IMR-90 (cell line): ENCODE results near the gene NTM. TPM values are rescaled to one million over a fixed set of nuclear protein-coding genes. Genes with fewer than 3 reads are reported as not detected.

Source experiments
- ATAC-seq: fragments of 200-7000 bp; cut with Tn5 transposase; 2 replicates; pipeline ENCODE4 v1.9.1; 2020; ENCODE audit warnings: low read depth, mild to moderate bottlenecking, moderate library complexity
- BruUV-seq: library from RNA; stranded (reverse); fragments of 400-500 nt; replicated peaks from 2 replicates; lab custom pipeline; 2021; lab: Mats Ljungman, UMichigan
- CTCF ChIA-PET: fragments of 300-600 bp; formaldehyde crosslinking; extraction: SDS; loops from one replicate; lab custom pipeline; 2021; ENCODE audit warnings: antibody characterized with exemption; lab: Yijun Ruan, JAX
- POLR2A ChIA-PET: fragments of 300-600 bp; sonication (Branson Sonifier 250); formaldehyde crosslinking; loops from one replicate; lab custom pipeline; 2022; ENCODE audit warnings: antibody characterized with exemption; ENCODE audit not compliant: unreplicated experiment; lab: Charles Lee
- DNase-seq: peaks from one replicate; pipeline ENCODE4 v3.0.0; 2013
- H2AFZ ChIP-seq: replicated peaks from 2 replicates; pipeline ENCODE3; 2013; ENCODE audit warnings: low read length, mild to moderate bottlenecking; ENCODE audit not compliant: poor library complexity
- H2AK5ac ChIP-seq: 2 replicates; pipeline ENCODE4 v1.6.1; 2013; ENCODE audit warnings: low read depth, low read length, inconsistent platforms
- H2AK9ac ChIP-seq: replicated peaks from 2 replicates; pipeline ENCODE3; 2013; ENCODE audit warnings: mild to moderate bottlenecking, low read depth, low read length, moderate library complexity; ENCODE audit not compliant: poor library complexity
- H2BK120ac ChIP-seq: 2 replicates; pipeline ENCODE4 v1.6.1; 2013; ENCODE audit warnings: low read depth, low read length, inconsistent platforms
- H2BK15ac ChIP-seq: 3 replicates; pipeline ENCODE4 v1.6.1; 2013; ENCODE audit warnings: low read depth, low read length, inconsistent platforms
- H2BK20ac ChIP-seq: 2 replicates; pipeline ENCODE4 v1.6.1; 2013; ENCODE audit warnings: low read depth, mild to moderate bottlenecking, inconsistent platforms, low read length, moderate library complexity
- H2BK5ac ChIP-seq: 2 replicates; pipeline ENCODE4 v1.6.1; 2013; ENCODE audit warnings: mild to moderate bottlenecking, low read depth, low read length, inconsistent platforms; ENCODE audit not compliant: poor library complexity, severe bottlenecking
- H3K14ac ChIP-seq: replicated peaks from 2 replicates; pipeline ENCODE4 v1.6.1; 2013; ENCODE audit warnings: low read depth, low read length, inconsistent platforms
- H3K18ac ChIP-seq: 2 replicates; pipeline ENCODE4 v1.6.1; 2013; ENCODE audit warnings: low read depth, low read length, control low read depth
- H3K23ac ChIP-seq: 2 replicates; pipeline ENCODE4 v1.6.1; 2013; ENCODE audit warnings: low read depth, low read length, inconsistent platforms
- H3K27ac ChIP-seq: 2 replicates; pipeline ENCODE4 v1.5.1; 2013; ENCODE audit warnings: mild to moderate bottlenecking, control low read depth, low read length; ENCODE audit not compliant: insufficient read depth
- H3K27me3 ChIP-seq: 2 replicates; pipeline ENCODE4 v1.6.1; 2013; ENCODE audit warnings: low read length; ENCODE audit not compliant: control insufficient read depth, insufficient read depth
- H3K36me3 ChIP-seq: 2 replicates; pipeline ENCODE4 v1.6.1; 2013; ENCODE audit warnings: low read length, mixed read lengths; ENCODE audit not compliant: control insufficient read depth, insufficient read depth
- H3K4ac ChIP-seq: 2 replicates; pipeline ENCODE4 v1.6.1; 2013; ENCODE audit warnings: low read depth, low read length, inconsistent platforms
- H3K4me1 ChIP-seq: 2 replicates; pipeline ENCODE4 v1.6.1; 2013; ENCODE audit warnings: low read length, mixed read lengths; ENCODE audit not compliant: control insufficient read depth, insufficient read depth
- H3K4me2 ChIP-seq: 2 replicates; pipeline ENCODE4 v1.6.1; 2013; ENCODE audit warnings: low read depth, mild to moderate bottlenecking, control low read depth, low read length, moderate library complexity
- H3K4me3 ChIP-seq: 2 replicates; pipeline ENCODE4 v1.5.1; 2013; ENCODE audit warnings: low read depth, mild to moderate bottlenecking, control low read depth, low read length, moderate library complexity; ENCODE audit not compliant: insufficient read depth
- H3K56ac ChIP-seq: 2 replicates; pipeline ENCODE4 v1.6.1; 2013; ENCODE audit warnings: low read length, inconsistent platforms; ENCODE audit not compliant: insufficient read depth; ENCODE audit errors: extremely low read depth
- H3K79me1 ChIP-seq, 2 experiments: 2 replicates each; pipeline ENCODE4 v1.6.1; 2013; ENCODE audit warnings: low read length in 2 of 2, inconsistent platforms in 1 of 2, low read depth in 1 of 2
- H3K9ac ChIP-seq: 2 replicates; pipeline ENCODE4 v1.6.1; 2013; ENCODE audit warnings: low read depth, low read length, control low read depth
- H3K9me1 ChIP-seq: 2 replicates; pipeline ENCODE4 v1.6.1; 2013; ENCODE audit warnings: low read length, inconsistent platforms; ENCODE audit not compliant: insufficient read depth
- H3K9me3 ChIP-seq: 2 replicates; pipeline ENCODE4 v1.6.1; 2013; ENCODE audit warnings: low read length; ENCODE audit not compliant: control insufficient read depth, insufficient read depth
- H4K20me1 ChIP-seq: 2 replicates; pipeline ENCODE4 v1.6.1; 2013; ENCODE audit warnings: low read length, inconsistent platforms; ENCODE audit not compliant: insufficient read depth
- H4K5ac ChIP-seq: 2 replicates; pipeline ENCODE4 v1.6.1; 2013; ENCODE audit warnings: mild to moderate bottlenecking, low read depth, low read length, control low read depth
- H4K8ac ChIP-seq, 2 experiments: 2 replicates each; pipeline ENCODE4 v1.6.1; 2013; ENCODE audit warnings: low read depth in 2 of 2, low read length in 2 of 2, control low read depth in 1 of 2, inconsistent platforms in 1 of 2
- H4K91ac ChIP-seq: 2 replicates; pipeline ENCODE4 v1.6.1; 2013; ENCODE audit warnings: low read depth, low read length, inconsistent platforms; ENCODE audit not compliant: insufficient read depth
- CTCF ChIP-seq: conservative IDR thresholded peaks from 2 replicates; pipeline ENCODE4 v1.5.1; 2012; ENCODE audit warnings: mild to moderate bottlenecking, low read depth, low read length, improper control_type of control experiment
- MXI1 ChIP-seq: IDR thresholded peaks from 2 replicates; pipeline ENCODE4 v1.6.1; 2012; ENCODE audit warnings: low read depth, mild to moderate bottlenecking, low read length, moderate library complexity, borderline replicate concordance
- SMC3 ChIP-seq: fragments of 150-350 bp; IDR thresholded peaks from 2 replicates; pipeline ENCODE4 v1.6.1; 2016; ENCODE audit warnings: low read depth, mild to moderate bottlenecking, antibody characterized with exemption, low read length, moderate library complexity
- WGBS, 2 experiments: methylation state at CpG; one replicate each; pipeline versions ENCODE4 v1.1.5 to v1.1.7; 2013; ENCODE audit warnings: missing lambda C conversion rate in 2 of 2; ENCODE audit not compliant: insufficient read length in 1 of 2; ENCODE audit errors: extremely low coverage in 2 of 2; 5-methylcytosine and 5-hydroxymethylcytosine counted together
- dilution Hi-C: fragments of 300-500 bp; cut with HindIII; formaldehyde crosslinking; loops from one replicate; pipeline ENCODE4 v1.14.3; 2018; ENCODE audit warnings: low sequenced_read_pairs; ENCODE audit not compliant: unreplicated experiment
- in situ Hi-C: fragments of 300-500 bp; cut with MboI; formaldehyde crosslinking; loops from 3 replicates; pipeline ENCODE4 v1.14.3; 2019; ENCODE audit warnings: low sequenced_read_pairs, inconsistent platforms, mixed read lengths
- intact Hi-C: fragments of 100-400 bp; cut with micrococcal nuclease; formaldehyde crosslinking; loops from 2 replicates; pipeline ENCODE4 v1.10.0; 2022
- polyA plus RNA-seq, 3 experiments: library from polyadenylated mRNA; depleted of rRNA; stranded (reverse); fragments of >200 nt; gene quantifications; 2 replicates each; pipeline ENCODE4 v1.2.3, GENCODE V29; 2012; ENCODE audit warnings: low replicate concordance in 1 of 3
- total RNA-seq: library from RNA; depleted of rRNA; stranded (reverse); fragments of >200 nt; gene quantifications from 2 replicates; pipeline ENCODE4 v1.2.3, GENCODE V29; 2012

The NTM gene
- total and polyA plus RNA-seq, 2 of the 4 experiments (the other 2 are of a cell fraction): 19.5 to 25.5 TPM

- 0 out of 3 replicates have a peak overlapping the region, but pooled peaks have one; percentile 47 for H2BK15ac ChIP-seq
- POLR2A ChIA-PET: no interaction called here
- H3K27me3 ChIP-seq: no peaks in the 10 kb centered on the region
- DNase-seq (peak; percentile 28), ATAC-seq (no peak)
- WGBS, 2 experiments: no CpG with 5 or more reads among the region's 3 CpGs
- peaks cover 25 to 62% of the 10 kb centered on the region in 2 experiments for H3K79me1 ChIP-seq
- H2AFZ ChIP-seq: no peak overlapping the region
- no peak overlapping the region for H3K4me3 ChIP-seq
- 0 out of 2 replicates have a peak overlapping the region, but pooled peaks have one; percentile 52 for H3K14ac ChIP-seq
- no peak overlapping the region for H4K5ac ChIP-seq
- no TSS peak for BruUV-seq
- H2AK9ac ChIP-seq: no peak overlapping the region
- H3K4ac ChIP-seq: peak overlapping the region; percentile 86; the same call in 1 of the 2 replicates
- H2AK5ac ChIP-seq: peak overlapping the region; percentile 70; the same call in 1 of the 2 replicates
- H3K27ac ChIP-seq: no peak overlapping the region
- no peak overlapping the region for H3K4me2 ChIP-seq
- peak overlapping the region; percentile 69 for H2BK120ac ChIP-seq
- H3K36me3 ChIP-seq: no peaks in the 10 kb centered on the region
- peaks cover 33% of the 10 kb centered on the region for H3K9me1 ChIP-seq
- H3K23ac ChIP-seq: no peak overlapping the region
- H4K91ac ChIP-seq: 0 out of 2 replicates have a peak overlapping the region, but pooled peaks have one; percentile 80
- intact Hi-C loops (no loop called here), in situ Hi-C loops (no loop called here), dilution Hi-C loops (no loop called here)
- no peak overlapping the region for H3K18ac ChIP-seq
- peaks cover 7% of the 10 kb centered on the region for H3K4me1 ChIP-seq
- H3K9ac ChIP-seq: no peak overlapping the region
- H3K9me3 ChIP-seq: no peaks in the 10 kb centered on the region
- no peak overlapping the region for H2BK5ac ChIP-seq
- H4K8ac ChIP-seq: peak overlapping the region in 1 of 2 experiments; percentile 68; a peak in 1 of 4 replicates
- TF ChIP-seq MXI1 (no peak), CTCF (no peak), SMC3 (no peak)
- no peak overlapping the region for H3K56ac ChIP-seq
- peak overlapping the region; percentile 76; the same call in 1 of the 2 replicates for H2BK20ac ChIP-seq
- H4K20me1 ChIP-seq: no peaks in the 10 kb centered on the region
- CTCF ChIA-PET: interaction anchor here (0.6 to 1.3 kb wide), 5 partner anchors 10 to 204 kb away, joined by 3 to 4 read pairs (median 3); no protein-coding TSS in a partner anchor
Measured at GRCh38 chr11:131923309-131923708, 552.9 kb downstream of the NTM start.
